Testis (tissue), 2 donors: Measurements from ENCODE around the gene TUT4.

ENCODE experiments used
- CTCF ChIP-seq, 3 experiments: fragments of 450-650 bp in 2 of 3; fragments of 200-600 bp in 1 of 3; sonication (generic) in 1 of 3; IDR thresholded peaks; one replicate each; pipeline ENCODE4 v1.5.1; 2016 to 2019; ENCODE audit warnings: antibody characterized with exemption in 3 of 3, mild to moderate bottlenecking in 2 of 3, moderate library complexity in 1 of 3
- POLR2A ChIP-seq: fragments of 450-650 bp; IDR thresholded peaks from one replicate; pipeline ENCODE4 v1.6.1; 2017; ENCODE audit warnings: antibody characterized with exemption, mild to moderate bottlenecking, moderate library complexity

GRCh38 chr1:52435211-52435610, 117.7 kb downstream of the TUT4 start:
- no peak for TF ChIP-seq POLR2A
- TF ChIP-seq CTCF (IDR thresholded peaks at IDR 0.05) = no peak
